GM18507 (cell line): Measurements from ENCODE around the gene MIEF2.

Source experiments
- DNase-seq: peaks from one replicate; pipeline ENCODE4 v3.0.0; 2011; ENCODE audit warnings: low read depth; ENCODE audit not compliant: insufficient read length; ENCODE audit errors: extremely low spot score
- FAIRE-seq: peaks from 2 replicates; lab custom pipeline; 2011; peaks lifted over from hg19 to GRCh38; lab: Jason Lieb, UNC

Gene MIEF2

GRCh38 chr17:18233803-18234518 lies 26.5 kb upstream of the MIEF2 start:
- FAIRE-seq: no peak
- DNase-seq: no peak

- no peak for FAIRE-seq
Observed at GRCh38 chr17:18234853-18235380, 25.5 kb upstream of the MIEF2 start.

GRCh38 chr17:18235743-18236256 lies 24.7 kb upstream of the MIEF2 start:
- FAIRE-seq (no peak), DNase-seq (no peak)

More at GRCh38 chr17:18234853-18235380, 25.5 kb upstream of the MIEF2 start:
- no peak for DNase-seq

GRCh38 chr17:18236494-18236893 lies 24.0 kb upstream of the MIEF2 start:
- DNase-seq: no peak
- no peak for FAIRE-seq

GRCh38 chr17:18237461-18237860 lies 23.0 kb upstream of the MIEF2 start:
- DNase-seq (no peak), FAIRE-seq (no peak)

GRCh38 chr17:18238299-18238698 lies 22.2 kb upstream of the MIEF2 start:
- no peak for DNase-seq
- FAIRE-seq: no peak

GRCh38 chr17:18240449-18240848 lies 20.0 kb upstream of the MIEF2 start:
- DNase-seq: no peak
- FAIRE-seq: no peak

- FAIRE-seq (no peak), DNase-seq (no peak)
Observed at GRCh38 chr17:18241229-18241871, 19.1 kb upstream of the MIEF2 start.

GRCh38 chr17:18245038-18245776 lies 15.3 kb upstream of the MIEF2 start:
- no peak for FAIRE-seq

GRCh38 chr17:18246109-18246725 lies 14.2 kb upstream of the MIEF2 start:
- FAIRE-seq (no peak), DNase-seq (no peak)

More at GRCh38 chr17:18245038-18245776, 15.3 kb upstream of the MIEF2 start:
- no peak for DNase-seq

- DNase-seq: no peak
- FAIRE-seq: no peak
Observed at GRCh38 chr17:18246880-18247612, 13.4 kb upstream of the MIEF2 start.

- FAIRE-seq (no peak), DNase-seq (no peak)
Observed at GRCh38 chr17:18247613-18248001, 12.9 kb upstream of the MIEF2 start.

GRCh38 chr17:18248300-18248731 lies 12.1 kb upstream of the MIEF2 start:
- DNase-seq (peak; percentile 87), FAIRE-seq (peak; percentile 84)

GRCh38 chr17:18248811-18249210 lies 11.7 kb upstream of the MIEF2 start:
- DNase-seq: no peak
- no peak for FAIRE-seq

GRCh38 chr17:18250259-18250658 lies 10.2 kb upstream of the MIEF2 start:
- no peak for FAIRE-seq

GRCh38 chr17:18250708-18251107 lies 9.8 kb upstream of the MIEF2 start:
- FAIRE-seq (no peak), DNase-seq (no peak)

More at GRCh38 chr17:18250259-18250658, 10.2 kb upstream of the MIEF2 start:
- DNase-seq: no peak

- FAIRE-seq (no peak), DNase-seq (no peak)
Observed at GRCh38 chr17:18251204-18251603, 9.3 kb upstream of the MIEF2 start.

- no peak for DNase-seq
- FAIRE-seq: no peak
Observed at GRCh38 chr17:18252160-18252559, 8.3 kb upstream of the MIEF2 start.
